Neural cell (in vitro differentiated cells): ENCODE measurements around the gene TSPAN32. TPM values are rescaled to one million over a fixed set of nuclear protein-coding genes. Genes with fewer than 3 reads are reported as not detected.

Source experiments
- H2AFZ ChIP-seq: fragments of 200-600, 300-800 bp; sonication (generic), shearing (Covaris generic); 2 replicates; pipeline ENCODE4 v1.6.0; 2014; ENCODE audit warnings: low read depth, mild to moderate bottlenecking, antibody characterized with exemption, low read length, moderate library complexity
- H3F3A ChIP-seq: fragments of 200-600 bp; shearing (Covaris generic); 2 replicates; pipeline ENCODE4 v1.6.1; 2016; ENCODE audit warnings: mild to moderate bottlenecking, moderate library complexity, mixed read lengths, antibody characterized with exemption, low read length; ENCODE audit not compliant: insufficient read depth, poor library complexity, severe bottlenecking
- H3K27ac ChIP-seq: fragments of 200-600, 300-800 bp; sonication (generic), shearing (Covaris generic); 2 replicates; pipeline ENCODE4 v1.5.1; 2014; ENCODE audit warnings: mild to moderate bottlenecking, low read length, moderate library complexity
- H3K27me3 ChIP-seq: fragments of 300-800, 200-600 bp; sonication (generic), shearing (Covaris generic); 2 replicates; pipeline ENCODE4 v1.6.0; 2014; ENCODE audit warnings: mild to moderate bottlenecking, low read depth, low read length, moderate library complexity; ENCODE audit not compliant: insufficient read depth
- H3K36me3 ChIP-seq: fragments of 300-800, 200-600 bp; sonication (generic), shearing (Covaris generic); 2 replicates; pipeline ENCODE4 v1.5.1; 2014; ENCODE audit warnings: mild to moderate bottlenecking, antibody characterized with exemption, low read length, moderate library complexity; ENCODE audit not compliant: insufficient read depth
- H3K4me2 ChIP-seq: fragments of 300-800, 200-600 bp; sonication (generic), shearing (Covaris generic); 2 replicates; pipeline ENCODE4 v1.6.0; 2014; ENCODE audit warnings: mild to moderate bottlenecking, low read length
- H3K4me3 ChIP-seq: fragments of 300-800, 200-600 bp; sonication (generic), shearing (Covaris generic); 2 replicates; pipeline ENCODE4 v1.5.1; 2014; ENCODE audit warnings: mild to moderate bottlenecking, low read length, moderate library complexity
- H3K79me2 ChIP-seq: fragments of 200-600 bp; shearing (Covaris generic); replicated peaks from 2 replicates; pipeline ENCODE4 v1.6.0; 2014; ENCODE audit warnings: mild to moderate bottlenecking, low read length, moderate library complexity; ENCODE audit not compliant: insufficient read depth
- H3K9ac ChIP-seq: fragments of 300-800, 200-600 bp; sonication (generic), shearing (Covaris generic); 2 replicates; pipeline ENCODE4 v1.6.1; 2016; ENCODE audit warnings: mild to moderate bottlenecking, low read length, mixed read lengths
- H3K9me2 ChIP-seq: fragments of 200-600 bp; shearing (Covaris generic); 2 replicates; pipeline ENCODE4 v1.6.1; 2016; ENCODE audit warnings: mild to moderate bottlenecking, low read length, mixed read lengths; ENCODE audit not compliant: insufficient read depth
- H3K9me3 ChIP-seq: fragments of 200-600, 300-800 bp; sonication (generic), shearing (Covaris generic); 2 replicates; pipeline ENCODE4 v1.6.1; 2016; ENCODE audit warnings: mild to moderate bottlenecking, mixed run types, low read length, moderate library complexity, mixed read lengths
- H4K20me1 ChIP-seq: fragments of 200-600 bp; shearing (Covaris generic); 2 replicates; pipeline ENCODE4 v1.6.1; 2016; ENCODE audit warnings: mild to moderate bottlenecking, mixed run types; ENCODE audit not compliant: insufficient read depth
- CTCF ChIP-seq: fragments of 450-650 bp; IDR thresholded peaks from 2 replicates; pipeline ENCODE4 v1.5.1; 2014; ENCODE audit warnings: antibody characterized with exemption, mild to moderate bottlenecking, moderate library complexity; ENCODE audit not compliant: poor library complexity, severe bottlenecking
- EP300 ChIP-seq: fragments of 450-650 bp; conservative IDR thresholded peaks from 2 replicates; pipeline ENCODE4 v1.6.1; 2014; ENCODE audit warnings: antibody characterized with exemption, mild to moderate bottlenecking, moderate library complexity; ENCODE audit not compliant: poor library complexity, severe bottlenecking
- EZH2 ChIP-seq: fragments of 200-600, 300-800 bp; shearing (Covaris generic), sonication (generic); IDR thresholded peaks from 2 replicates; pipeline ENCODE4 v1.6.1; 2014; ENCODE audit warnings: antibody characterized with exemption, low read length, borderline replicate concordance, mild to moderate bottlenecking; ENCODE audit not compliant: insufficient read depth, poor library complexity, severe bottlenecking
- MXI1 ChIP-seq: fragments of 450-650 bp; conservative IDR thresholded peaks from 2 replicates; pipeline ENCODE4 v1.6.1; 2014; ENCODE audit warnings: antibody characterized with exemption, mild to moderate bottlenecking; ENCODE audit not compliant: poor library complexity, severe bottlenecking
- POLR2AphosphoS5 ChIP-seq: IDR thresholded peaks from 2 replicates; pipeline ENCODE4 v1.6.1; 2012
- RAD21 ChIP-seq: fragments of 450-650 bp; conservative IDR thresholded peaks from 2 replicates; pipeline ENCODE4 v1.6.1; 2014; ENCODE audit warnings: antibody characterized with exemption, mild to moderate bottlenecking, moderate library complexity
- SMC3 ChIP-seq: fragments of 450-650 bp; conservative IDR thresholded peaks from 2 replicates; pipeline ENCODE4 v1.6.1; 2014; ENCODE audit warnings: antibody characterized with exemption, mild to moderate bottlenecking, moderate library complexity; ENCODE audit not compliant: poor library complexity
- TAF1 ChIP-seq: IDR thresholded peaks from 2 replicates; pipeline ENCODE4 v1.6.1; 2012; ENCODE audit warnings: low read depth
- polyA plus RNA-seq: library from polyadenylated mRNA; depleted of rRNA; stranded (reverse); fragments of >200 nt; gene quantifications from 2 replicates; pipeline ENCODE4 v1.2.3, GENCODE V29; 2014
- TF ChIP-seq, protein P1 (sequence below): IDR thresholded peaks from 2 replicates; pipeline ENCODE4 v1.6.1; 2012; ENCODE audit warnings: borderline replicate concordance

Gene TSPAN32
- polyA plus RNA-seq, 1 donor from 2014 or later, result not detected

- Histone ChIP-seq H3K9me2 (no peaks in the 10 kb centered on the region), H3K9ac (no peak overlapping the region)
These were observed 40.2 kb upstream of the TSPAN32 start for GRCh38 chr11:2261436-2262230.

DNA sequence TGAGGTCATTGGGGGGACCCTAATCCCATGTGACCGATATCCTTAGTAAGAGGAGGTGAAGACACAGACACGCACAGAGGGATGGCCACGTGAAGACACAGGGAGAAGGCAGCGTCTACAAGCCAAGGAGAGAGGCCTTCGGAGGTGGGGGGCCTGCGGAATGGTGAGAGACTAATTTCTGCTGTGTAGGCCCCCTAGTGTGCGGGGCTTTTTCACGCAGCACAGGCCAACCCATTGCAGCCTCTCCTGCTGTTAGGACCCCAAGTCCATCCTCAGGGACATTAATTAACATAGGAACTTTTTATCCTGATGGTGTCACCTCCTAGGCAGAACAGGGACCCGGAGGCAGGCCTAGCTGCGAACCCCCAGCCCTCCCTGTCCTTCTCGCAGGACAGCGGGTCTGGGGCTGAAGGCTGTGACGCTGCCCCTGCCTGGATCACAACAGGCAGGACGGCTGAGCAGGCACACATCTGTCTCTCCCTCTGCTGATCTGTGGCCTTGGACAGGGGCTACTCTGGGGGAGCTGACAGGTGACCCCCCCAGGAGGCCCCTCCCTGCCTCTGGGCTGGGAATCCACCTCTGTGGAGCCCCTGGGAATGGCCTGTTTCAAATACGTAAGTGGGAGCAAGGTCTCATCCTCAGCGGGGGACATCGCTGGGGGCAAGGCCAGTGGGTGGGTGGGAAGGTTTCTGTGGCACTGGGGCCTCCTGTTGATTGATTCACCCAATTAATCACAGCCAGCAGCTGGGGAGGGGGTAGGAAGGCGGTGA is 39.3 kb upstream of the TSPAN32 start:
- Histone ChIP-seq H3K4me2 (no peak overlapping the region), H3K27ac (no peak overlapping the region), H3K9me2 (no peaks in the 10 kb centered on the region)
- TF ChIP-seq EZH2, result no peak
- TF ChIP-seq CTCF, result no peak
- TF ChIP-seq SMC3, result no peak
- no peak for TF ChIP-seq RAD21
- no peak for TF ChIP-seq POLR2AphosphoS5
- TF ChIP-seq MXI1, result no peak
- no peak for TF ChIP-seq TAF1
- TF ChIP-seq EP300, result no peak

More at GRCh38 chr11:2261436-2262230, 40.2 kb upstream of the TSPAN32 start:
- H2AFZ ChIP-seq, result no peak overlapping the region
- H4K20me1 ChIP-seq, result no peaks in the 10 kb centered on the region
- H3F3A ChIP-seq, result no peaks in the 10 kb centered on the region
- no peaks in the 10 kb centered on the region for H3K27me3 ChIP-seq
- H3K4me3 ChIP-seq, result no peak overlapping the region
- H3K9me3 ChIP-seq, result no peaks in the 10 kb centered on the region
- no peak for TF ChIP-seq POLR2AphosphoS5
- TF ChIP-seq, protein P1, sequence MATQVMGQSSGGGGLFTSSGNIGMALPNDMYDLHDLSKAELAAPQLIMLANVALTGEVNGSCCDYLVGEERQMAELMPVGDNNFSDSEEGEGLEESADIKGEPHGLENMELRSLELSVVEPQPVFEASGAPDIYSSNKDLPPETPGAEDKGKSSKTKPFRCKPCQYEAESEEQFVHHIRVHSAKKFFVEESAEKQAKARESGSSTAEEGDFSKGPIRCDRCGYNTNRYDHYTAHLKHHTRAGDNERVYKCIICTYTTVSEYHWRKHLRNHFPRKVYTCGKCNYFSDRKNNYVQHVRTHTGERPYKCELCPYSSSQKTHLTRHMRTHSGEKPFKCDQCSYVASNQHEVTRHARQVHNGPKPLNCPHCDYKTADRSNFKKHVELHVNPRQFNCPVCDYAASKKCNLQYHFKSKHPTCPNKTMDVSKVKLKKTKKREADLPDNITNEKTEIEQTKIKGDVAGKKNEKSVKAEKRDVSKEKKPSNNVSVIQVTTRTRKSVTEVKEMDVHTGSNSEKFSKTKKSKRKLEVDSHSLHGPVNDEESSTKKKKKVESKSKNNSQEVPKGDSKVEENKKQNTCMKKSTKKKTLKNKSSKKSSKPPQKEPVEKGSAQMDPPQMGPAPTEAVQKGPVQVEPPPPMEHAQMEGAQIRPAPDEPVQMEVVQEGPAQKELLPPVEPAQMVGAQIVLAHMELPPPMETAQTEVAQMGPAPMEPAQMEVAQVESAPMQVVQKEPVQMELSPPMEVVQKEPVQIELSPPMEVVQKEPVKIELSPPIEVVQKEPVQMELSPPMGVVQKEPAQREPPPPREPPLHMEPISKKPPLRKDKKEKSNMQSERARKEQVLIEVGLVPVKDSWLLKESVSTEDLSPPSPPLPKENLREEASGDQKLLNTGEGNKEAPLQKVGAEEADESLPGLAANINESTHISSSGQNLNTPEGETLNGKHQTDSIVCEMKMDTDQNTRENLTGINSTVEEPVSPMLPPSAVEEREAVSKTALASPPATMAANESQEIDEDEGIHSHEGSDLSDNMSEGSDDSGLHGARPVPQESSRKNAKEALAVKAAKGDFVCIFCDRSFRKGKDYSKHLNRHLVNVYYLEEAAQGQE, result no peak
- no peak for TF ChIP-seq MXI1
- no peak for TF ChIP-seq SMC3
- no peak for TF ChIP-seq CTCF
- TF ChIP-seq RAD21, result no peak
- TF ChIP-seq TAF1, result no peak
- no peak for TF ChIP-seq EP300
- TF ChIP-seq EZH2, result no peak
- no peak overlapping the region for H3K27ac ChIP-seq
- no peaks in the 10 kb centered on the region for H3K79me2 ChIP-seq
- H3K36me3 ChIP-seq, result no peaks in the 10 kb centered on the region
- no peak overlapping the region for H3K4me2 ChIP-seq

More for the DNA sequence above, 39.3 kb upstream of the TSPAN32 start:
- no peaks in the 10 kb centered on the region for H3F3A ChIP-seq
- peaks cover 3% of the 10 kb centered on the region for H3K27me3 ChIP-seq
- H3K9ac ChIP-seq, result no peak overlapping the region
- H4K20me1 ChIP-seq, result no peaks in the 10 kb centered on the region
- H3K9me3 ChIP-seq, result no peaks in the 10 kb centered on the region
- no peaks in the 10 kb centered on the region for H3K36me3 ChIP-seq
- no peak overlapping the region for H2AFZ ChIP-seq
- no peak overlapping the region for H3K4me3 ChIP-seq
- H3K79me2 ChIP-seq, result no peaks in the 10 kb centered on the region
